G401.6 (cell line): ENCODE data around the gene ARL15.
"Not testable (repeated sequence)": the region's sequence is repeated elsewhere in the genome, so short reads cannot be mapped to it uniquely, and the experiment has no call there.

ENCODE experiments used
- FAIRE-seq: peaks from 2 replicates; lab custom pipeline; 2012; peaks lifted over from hg19 to GRCh38; lab: Jason Lieb, UNC

The ARL15 gene

GRCh38 chr5:54090495-54091120, 219.8 kb downstream of the ARL15 start:
- no peak for FAIRE-seq

GRCh38 chr5:54088081-54088480, 222.3 kb downstream of the ARL15 start:
- no peak for FAIRE-seq

GRCh38 chr5:54087436-54087835, 222.9 kb downstream of the ARL15 start:
- FAIRE-seq = no peak

- no peak for FAIRE-seq
Measured at GRCh38 chr5:54086191-54086590, 224.2 kb downstream of the ARL15 start.

GRCh38 chr5:54084696-54085095, 225.7 kb downstream of the ARL15 start:
- FAIRE-seq = no peak

GRCh38 chr5:54083851-54084250, 226.5 kb downstream of the ARL15 start:
- no peak for FAIRE-seq

- no peak for FAIRE-seq
Measured at GRCh38 chr5:54083245-54083644, 227.1 kb downstream of the ARL15 start.

GRCh38 chr5:54081415-54081814, 229.0 kb downstream of the ARL15 start:
- no peak for FAIRE-seq

GRCh38 chr5:54080831-54081230, 229.5 kb downstream of the ARL15 start:
- FAIRE-seq = no peak

- no peak for FAIRE-seq
Measured at GRCh38 chr5:54073735-54074134, 236.6 kb downstream of the ARL15 start.

GRCh38 chr5:54073131-54073530, 237.2 kb downstream of the ARL15 start:
- FAIRE-seq = no peak

- FAIRE-seq = no peak
Measured at GRCh38 chr5:54066433-54066832, 243.9 kb downstream of the ARL15 start.

- FAIRE-seq = no peak
Measured at GRCh38 chr5:54063817-54064216, 246.6 kb downstream of the ARL15 start.

GRCh38 chr5:54062958-54063357, 247.4 kb downstream of the ARL15 start:
- FAIRE-seq = no peak

GRCh38 chr5:54060919-54061318, 249.5 kb downstream of the ARL15 start:
- not testable (repeated sequence) for FAIRE-seq

GRCh38 chr5:54049963-54050362, 260.4 kb downstream of the ARL15 start:
- FAIRE-seq = no peak

GRCh38 chr5:54049144-54049543, 261.2 kb downstream of the ARL15 start:
- no peak for FAIRE-seq

GRCh38 chr5:54045077-54045792, 265.1 kb downstream of the ARL15 start:
- no peak for FAIRE-seq

- FAIRE-seq = not testable (repeated sequence)
Measured at GRCh38 chr5:54044276-54044675, 266.1 kb downstream of the ARL15 start.

GRCh38 chr5:54040804-54041203, 269.6 kb downstream of the ARL15 start:
- no peak for FAIRE-seq

- FAIRE-seq = no peak
Measured at GRCh38 chr5:54040018-54040417, 270.4 kb downstream of the ARL15 start.

- peak; percentile 49 for FAIRE-seq
Measured at GRCh38 chr5:54037205-54037604, 273.2 kb downstream of the ARL15 start.

GRCh38 chr5:54030981-54031380, 279.4 kb downstream of the ARL15 start:
- no peak for FAIRE-seq

GRCh38 chr5:54024466-54024865, 285.9 kb downstream of the ARL15 start:
- no peak for FAIRE-seq
